B cell (primary cell): ENCODE data around the gene TSPO. TPM values are rescaled to one million over a fixed set of nuclear protein-coding genes. Genes with fewer than 3 reads are reported as not detected.

Experiments used
- ATAC-seq: fragments of 200-7000 bp; cut with Tn5 transposase; one replicate; pipeline ENCODE4 v1.10.0; 2021; ENCODE audit warnings: low read depth, mild to moderate bottlenecking, moderate number of reproducible peaks, moderate library complexity
- CTCF ChIA-PET: fragments of 350-600 bp; sonication (Branson Sonifier 250); formaldehyde crosslinking; loops from one replicate; lab custom pipeline; 2021; ENCODE audit warnings: antibody characterized with exemption, inconsistent platforms; lab: Charles Lee
- POLR2A ChIA-PET: fragments of 350-600 bp; sonication (Branson Sonifier 250); formaldehyde crosslinking; loops from one replicate; lab custom pipeline; 2021; ENCODE audit warnings: antibody characterized with exemption; lab: Charles Lee
- DNase-seq: peaks from one replicate; pipeline ENCODE4 v3.0.0; 2013
- H2AFZ ChIP-seq: 2 replicates; pipeline ENCODE4 v1.6.1; 2012; ENCODE audit warnings: mild to moderate bottlenecking, low read depth, low read length; ENCODE audit not compliant: insufficient read depth, poor library complexity, severe bottlenecking
- H3K27ac ChIP-seq, 2 donors: 1 replicate in 1 of 2; 2 replicates in 1 of 2; pipeline ENCODE4 v1.5.1; 2012 to 2013; ENCODE audit warnings: low read length in 2 of 2, mild to moderate bottlenecking in 2 of 2, moderate library complexity in 1 of 2
- H3K27me3 ChIP-seq, 4 experiments: fragments of 200-600 bp in 1 of 4; sonication (generic) in 1 of 4; replicated peaks in 1 of 4; 1 replicate in 2 of 4; 2 replicates in 2 of 4; pipeline versions ENCODE4 v1.6.1 to v1.7.0; 2013 to 2016; ENCODE audit warnings: low read length in 3 of 4, mild to moderate bottlenecking in 2 of 4, mixed read lengths in 1 of 4, moderate library complexity in 1 of 4; ENCODE audit not compliant: insufficient read depth in 4 of 4, control insufficient read depth in 3 of 4; ENCODE audit errors: control extremely low read depth in 1 of 4
- H3K36me3 ChIP-seq, 2 experiments: replicated peaks in 1 of 2; 1 replicate in 1 of 2; 2 replicates in 1 of 2; pipeline versions ENCODE4 v1.6.1 to v1.7.1; 2013; ENCODE audit warnings: low read length in 1 of 2; ENCODE audit not compliant: insufficient read depth in 2 of 2, control insufficient read depth in 1 of 2; ENCODE audit errors: control extremely low read depth in 1 of 2, extremely low read depth in 1 of 2
- H3K4me1 ChIP-seq, 2 donors: fragments of 200-600 bp in 1 of 2; sonication (generic) in 1 of 2; 1 replicate in 1 of 2; 2 replicates in 1 of 2; pipeline versions ENCODE4 v1.5.1 to v1.6.1; 2013 to 2017; ENCODE audit warnings: low read length in 2 of 2; ENCODE audit not compliant: control insufficient read depth in 2 of 2, insufficient read depth in 2 of 2
- H3K4me2 ChIP-seq: replicated peaks from 2 replicates; pipeline ENCODE3; 2012; ENCODE audit warnings: mild to moderate bottlenecking, low read depth, low read length; ENCODE audit not compliant: poor library complexity, severe bottlenecking
- H3K4me3 ChIP-seq, 5 experiments: fragments of 200-600 bp in 1 of 5; sonication (generic) in 1 of 5; 1 replicate in 3 of 5; 2 replicates in 2 of 5; pipeline versions ENCODE4 v1.5.1 to v1.7.0; 2011 to 2016; ENCODE audit warnings: low read length in 4 of 5, mild to moderate bottlenecking in 4 of 5, low read depth in 2 of 5, control low read depth in 1 of 5, moderate library complexity in 1 of 5; ENCODE audit not compliant: insufficient read depth in 1 of 5; ENCODE audit errors: control extremely low read depth in 1 of 5, extremely low read depth in 1 of 5
- H3K79me2 ChIP-seq: fragments of 200-600 bp; sonication (generic); one replicate; pipeline ENCODE4 v1.6.0; 2016; ENCODE audit warnings: low read length; ENCODE audit not compliant: control insufficient read depth, insufficient read depth
- H3K9ac ChIP-seq: fragments of 200-600 bp; sonication (generic); 2 replicates; pipeline ENCODE4 v1.6.1; 2017; ENCODE audit warnings: mild to moderate bottlenecking, low read length, moderate library complexity
- H3K9me3 ChIP-seq, 3 donors: one replicate each; pipeline versions ENCODE4 v1.6.1 to v1.7.1; 2013; ENCODE audit warnings: low read length in 2 of 3; ENCODE audit not compliant: control insufficient read depth in 2 of 3, insufficient read depth in 1 of 3; ENCODE audit errors: control extremely low read depth in 1 of 3
- H4K20me1 ChIP-seq: 2 replicates; pipeline ENCODE4 v1.6.0; 2012; ENCODE audit warnings: mild to moderate bottlenecking, low read length; ENCODE audit not compliant: insufficient read depth, control insufficient read depth, poor library complexity, severe bottlenecking
- H3K27ac Mint-ChIP-seq: one replicate; pipeline ENCODE4 v1.8.0; 2021; ENCODE audit warnings: mixed read lengths
- H3K27me3 Mint-ChIP-seq: one replicate; pipeline ENCODE4 v1.8.0; 2021; ENCODE audit warnings: mixed read lengths
- H3K4me1 Mint-ChIP-seq: one replicate; pipeline ENCODE4 v1.8.0; 2021; ENCODE audit warnings: mixed read lengths
- H3K4me3 Mint-ChIP-seq: one replicate; pipeline ENCODE4 v1.8.0; 2021; ENCODE audit warnings: mixed read lengths
- H3K9me3 Mint-ChIP-seq: one replicate; pipeline ENCODE4 v1.8.0; 2022; ENCODE audit warnings: mixed read lengths; ENCODE audit not compliant: insufficient read depth
- EZH2 ChIP-seq: IDR thresholded peaks from 2 replicates; pipeline ENCODE4 v1.6.1; 2012; ENCODE audit warnings: borderline replicate concordance, low read depth, mild to moderate bottlenecking, moderate library complexity, low read length; ENCODE audit not compliant: insufficient read depth, poor library complexity, severe bottlenecking
- WGBS: methylation state at CpG from one replicate; pipeline ENCODE4 v1.1.5; 2013; ENCODE audit warnings: missing lambda C conversion rate; ENCODE audit not compliant: insufficient coverage; 5-methylcytosine and 5-hydroxymethylcytosine counted together
- intact Hi-C: fragments of 100-400 bp; cut with micrococcal nuclease; formaldehyde crosslinking; loops from one replicate; pipeline ENCODE4 v1.10.0; 2022
- polyA plus RNA-seq: library from polyadenylated mRNA; depleted of rRNA; stranded (reverse); fragments of >200 nt; gene quantifications from 2 replicates; pipeline ENCODE4 v1.2.3, GENCODE V29; 2012
- total RNA-seq, 2 donors: library from RNA; stranded (reverse); fragments of 120-200 nt in 1 of 2; gene quantifications; 1 replicate in 1 of 2; 2 replicates in 1 of 2; pipeline versions ENCODE4 v1.2.3 to v1.2.4, GENCODE V29; 2013 to 2022
- TF ChIP-seq, protein P1 (sequence below): fragments of 200-600 bp; IDR thresholded peaks from one replicate; pipeline ENCODE4 v1.8.0; 2022; ENCODE audit warnings: antibody characterized with exemption, mild to moderate bottlenecking

Gene TSPO
- total and polyA plus RNA-seq, 2 donors (not counting 1 experiment from before 2014, with no cell fraction given) = 54.9 to 94.2 TPM

DNA sequence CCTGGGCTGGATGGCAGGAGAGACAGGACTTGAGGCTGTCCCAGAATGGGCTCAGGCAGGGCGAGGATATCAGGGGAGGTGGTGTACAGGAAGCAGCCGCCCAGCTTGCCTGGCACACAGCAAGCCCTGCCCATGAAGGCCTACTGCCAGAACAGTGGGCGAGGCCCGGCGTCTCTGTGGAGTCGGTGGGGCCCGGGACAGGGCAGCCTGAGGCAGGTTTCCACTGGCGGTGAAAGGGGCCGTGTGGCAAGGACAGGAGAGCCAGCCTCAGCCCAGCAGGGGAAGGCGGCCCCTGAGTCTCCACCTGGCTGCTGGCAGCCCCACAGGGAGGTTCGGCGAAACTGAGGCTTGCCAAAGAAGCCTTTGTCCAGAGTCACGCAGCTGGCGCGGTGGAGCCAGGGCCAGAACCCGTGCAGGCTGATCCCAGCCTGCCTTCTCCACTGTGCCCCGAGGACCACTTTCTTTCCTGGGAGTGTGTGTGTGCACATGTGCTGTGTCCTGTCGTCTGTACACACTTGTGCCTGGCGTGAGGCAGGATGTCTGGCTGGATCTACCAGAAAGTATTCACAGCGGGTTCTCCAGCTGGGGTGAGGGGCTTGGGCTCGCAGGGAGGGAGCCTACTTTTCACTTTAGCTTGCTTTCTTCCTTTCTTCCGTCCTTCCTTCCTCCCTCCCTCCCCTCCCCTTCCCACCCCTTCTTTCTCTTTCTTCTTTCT lies 1.2 kb downstream of the TSPO start:
- intact Hi-C loops = loop anchor here (2.0 kb wide), 1 partner anchor 34 kb away; the partner anchor contains the start of gene TTLL12
- ChIA-PET POLR2A (interaction anchor here (0.7 to 1.4 kb wide), 3 partner anchors 10 to 35 kb away, joined by 3 read pairs; partner anchors contain the start of genes MCAT and TTLL12), CTCF (interaction anchor here (0.5 kb wide), 1 partner anchor 12 kb away, joined by 3 read pairs; no protein-coding TSS in a partner anchor)
- Histone ChIP-seq H3K27me3 (no peaks in the 10 kb centered on the region), H2AFZ (peak overlapping the region; percentile 95), H3K4me3 (peak overlapping the region in 4 of 5 experiments; percentile 76 to 89 (median 86)), H3K4me2 (peak overlapping the region; percentile 99), H4K20me1 (peaks cover 12% of the 10 kb centered on the region), H3K4me1 (peaks cover 28 to 49% of the 10 kb centered on the region in 2 donors), H3K9ac (peak overlapping the region; percentile 85), H3K79me2 (peaks cover 25% of the 10 kb centered on the region), H3K9me3 (no peaks in the 10 kb centered on the region), H3K27ac (peak overlapping the region in 1 of 2 donors; percentile 61), H3K36me3 (no peaks in the 10 kb centered on the region)
- Mint-ChIP-seq H3K9me3 (no peaks in the 10 kb centered on the region), H3K27me3 (no peaks in the 10 kb centered on the region), H3K4me1 (peaks cover 39% of the 10 kb centered on the region), H3K27ac (peak overlapping the region; percentile 70), H3K4me3 (peak overlapping the region; percentile 66)
- TF ChIP-seq EZH2 = no peak
- TF ChIP-seq, protein P1, sequence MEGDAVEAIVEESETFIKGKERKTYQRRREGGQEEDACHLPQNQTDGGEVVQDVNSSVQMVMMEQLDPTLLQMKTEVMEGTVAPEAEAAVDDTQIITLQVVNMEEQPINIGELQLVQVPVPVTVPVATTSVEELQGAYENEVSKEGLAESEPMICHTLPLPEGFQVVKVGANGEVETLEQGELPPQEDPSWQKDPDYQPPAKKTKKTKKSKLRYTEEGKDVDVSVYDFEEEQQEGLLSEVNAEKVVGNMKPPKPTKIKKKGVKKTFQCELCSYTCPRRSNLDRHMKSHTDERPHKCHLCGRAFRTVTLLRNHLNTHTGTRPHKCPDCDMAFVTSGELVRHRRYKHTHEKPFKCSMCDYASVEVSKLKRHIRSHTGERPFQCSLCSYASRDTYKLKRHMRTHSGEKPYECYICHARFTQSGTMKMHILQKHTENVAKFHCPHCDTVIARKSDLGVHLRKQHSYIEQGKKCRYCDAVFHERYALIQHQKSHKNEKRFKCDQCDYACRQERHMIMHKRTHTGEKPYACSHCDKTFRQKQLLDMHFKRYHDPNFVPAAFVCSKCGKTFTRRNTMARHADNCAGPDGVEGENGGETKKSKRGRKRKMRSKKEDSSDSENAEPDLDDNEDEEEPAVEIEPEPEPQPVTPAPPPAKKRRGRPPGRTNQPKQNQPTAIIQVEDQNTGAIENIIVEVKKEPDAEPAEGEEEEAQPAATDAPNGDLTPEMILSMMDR = no peak
- ATAC-seq (peak; percentile 71), DNase-seq (no peak)
- WGBS = 4% methylated on average over 17 of the region's 22 CpGs

DNA sequence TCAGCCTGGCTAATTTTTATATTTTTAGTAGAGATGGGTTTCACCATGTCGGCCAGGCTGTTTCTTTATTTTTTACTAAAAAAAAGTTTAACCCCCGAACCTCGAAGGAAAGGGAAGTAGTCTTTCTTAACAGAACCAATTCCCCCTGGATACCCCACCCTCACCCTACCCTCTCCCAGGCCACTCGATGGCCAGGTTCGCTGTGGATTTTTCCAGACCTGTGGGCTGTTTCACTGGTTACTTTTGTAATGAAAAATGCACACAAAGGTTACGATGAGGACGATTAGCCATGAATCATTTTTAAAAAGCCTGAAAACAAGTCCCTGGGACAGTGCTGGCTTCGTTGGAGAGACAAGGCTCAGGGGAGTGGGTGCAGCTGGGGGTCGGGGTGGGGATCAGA lies 2.5 kb downstream of the TSPO start:
- POLR2A ChIA-PET = no interaction called here
- H3K4me1 ChIP-seq = peaks cover 14 to 35% of the 10 kb centered on the region in 2 donors
- H3K27me3 ChIP-seq = no peaks in the 10 kb centered on the region
- Mint-ChIP-seq H3K4me1 (peaks cover 28% of the 10 kb centered on the region), H3K4me3 (no peak overlapping the region), H3K9me3 (no peaks in the 10 kb centered on the region), H3K27me3 (no peaks in the 10 kb centered on the region), H3K27ac (no peak overlapping the region)
- H3K9ac ChIP-seq = no peak overlapping the region
- no peaks in the 10 kb centered on the region for H3K9me3 ChIP-seq
- CTCF ChIA-PET = no interaction called here
- no peak overlapping the region for H2AFZ ChIP-seq
- H3K27ac ChIP-seq = no peak overlapping the region
- no peak overlapping the region for H3K4me2 ChIP-seq
- no peak for ATAC-seq
- no peak overlapping the region for H3K4me3 ChIP-seq
- peaks cover 25% of the 10 kb centered on the region for H3K79me2 ChIP-seq
- WGBS = 62% methylated on average over 5 of the region's 9 CpGs
- TF ChIP-seq, protein P1 = no peak
- no peak for TF ChIP-seq EZH2
- DNase-seq = no peak
- intact Hi-C loops = loop anchor here (2.0 kb wide), 1 partner anchor 33 kb away; the partner anchor contains the start of gene TTLL12
- H3K36me3 ChIP-seq = no peaks in the 10 kb centered on the region
- H4K20me1 ChIP-seq = peaks cover 12% of the 10 kb centered on the region
